HepG2 (cell line): Measurements from ENCODE around the gene RAB14. TPM values are rescaled to one million over a fixed set of nuclear protein-coding genes. Genes with fewer than 3 reads are reported as not detected.

Experiments used
- ELF4 ChIP-seq: sonication (generic); formaldehyde crosslinking; IDR thresholded peaks from 2 replicates; pipeline ENCODE4 v1.5.0; 2020; ENCODE audit warnings: missing genetic modification reagents, mild to moderate bottlenecking, moderate library complexity, borderline replicate concordance
- KLF13 ChIP-seq: sonication (generic); formaldehyde crosslinking; IDR thresholded peaks from 2 replicates; pipeline ENCODE4 v1.4.0; 2020; ENCODE audit warnings: mild to moderate bottlenecking, missing genetic modification reagents
- ONECUT2 ChIP-seq: sonication (generic); formaldehyde crosslinking; IDR thresholded peaks from 2 replicates; pipeline ENCODE4 v1.4.0; 2020; ENCODE audit warnings: missing genetic modification reagents
- PRPF4 ChIP-seq: fragments of 200-400 bp; formaldehyde crosslinking; IDR thresholded peaks from 2 replicates; pipeline ENCODE4 v1.6.1; 2016; ENCODE audit warnings: low read length, low read depth; ENCODE audit not compliant: poor library complexity, severe bottlenecking
- SUZ12 ChIP-seq: fragments of 150-350 bp; IDR thresholded peaks from 2 replicates; pipeline ENCODE4 v1.6.1; 2014; ENCODE audit warnings: low read depth, low read length
- ZBED4 ChIP-seq: sonication (generic); formaldehyde crosslinking; IDR thresholded peaks from 2 replicates; pipeline ENCODE4 v1.4.0; 2020; ENCODE audit warnings: missing genetic modification reagents, borderline replicate concordance
- ZNF121 ChIP-seq: sonication (generic); formaldehyde crosslinking; IDR thresholded peaks from 2 replicates; pipeline ENCODE4 v1.5.0; 2020; ENCODE audit warnings: mild to moderate bottlenecking, missing genetic modification reagents
- ZNF160 ChIP-seq: sonication (generic); formaldehyde crosslinking; IDR thresholded peaks from 2 replicates; pipeline ENCODE4 v1.8.0; 2022; ENCODE audit warnings: mild to moderate bottlenecking, inconsistent platforms, missing genetic modification reagents
- ZNF407 ChIP-seq: sonication (generic); formaldehyde crosslinking; IDR thresholded peaks from one replicate; pipeline ENCODE4 v1.5.1; 2020; ENCODE audit warnings: mild to moderate bottlenecking, missing genetic modification reagents; ENCODE audit errors: not compliant biosample characterization
- ZNF431 ChIP-seq: sonication (generic); formaldehyde crosslinking; IDR thresholded peaks from 2 replicates; pipeline ENCODE4 v1.9.0; 2022; ENCODE audit warnings: missing genetic modification reagents, low read depth, mild to moderate bottlenecking, borderline replicate concordance
- polyA plus RNA-seq, 8 experiments: library from polyadenylated mRNA; depleted of rRNA in 3 of 8; stranded (reverse) in 7 of 8; unstranded in 1 of 8; fragments of >200 nt; fragmentation: Illumina TruSeq in 4 of 8; extraction: Trizol in 4 of 8; gene quantifications; 2 replicates each; pipeline versions ENCODE4 v1.2.1 to v1.2.3, GENCODE V29; 2011 to 2016; ENCODE audit warnings: low read depth in 4 of 8, missing spikeins in 1 of 8, mixed read lengths in 1 of 8; ENCODE audit not compliant: insufficient read depth in 1 of 8
- total RNA-seq, 5 experiments: library from RNA; depleted of rRNA; stranded (reverse); fragments of >200 nt; fragmentation: Illumina TruSeq; extraction: Trizol; gene quantifications; 2 replicates each; pipeline ENCODE4 v1.2.3, GENCODE V29; 2016; ENCODE audit warnings: low read depth in 1 of 5

RAB14 gene
- total and polyA plus RNA-seq, 2 of the 13 experiments (the other 11 are each of a cell fraction or from before 2014, with no cell fraction given): 17.4 to 19.3 TPM

DNA sequence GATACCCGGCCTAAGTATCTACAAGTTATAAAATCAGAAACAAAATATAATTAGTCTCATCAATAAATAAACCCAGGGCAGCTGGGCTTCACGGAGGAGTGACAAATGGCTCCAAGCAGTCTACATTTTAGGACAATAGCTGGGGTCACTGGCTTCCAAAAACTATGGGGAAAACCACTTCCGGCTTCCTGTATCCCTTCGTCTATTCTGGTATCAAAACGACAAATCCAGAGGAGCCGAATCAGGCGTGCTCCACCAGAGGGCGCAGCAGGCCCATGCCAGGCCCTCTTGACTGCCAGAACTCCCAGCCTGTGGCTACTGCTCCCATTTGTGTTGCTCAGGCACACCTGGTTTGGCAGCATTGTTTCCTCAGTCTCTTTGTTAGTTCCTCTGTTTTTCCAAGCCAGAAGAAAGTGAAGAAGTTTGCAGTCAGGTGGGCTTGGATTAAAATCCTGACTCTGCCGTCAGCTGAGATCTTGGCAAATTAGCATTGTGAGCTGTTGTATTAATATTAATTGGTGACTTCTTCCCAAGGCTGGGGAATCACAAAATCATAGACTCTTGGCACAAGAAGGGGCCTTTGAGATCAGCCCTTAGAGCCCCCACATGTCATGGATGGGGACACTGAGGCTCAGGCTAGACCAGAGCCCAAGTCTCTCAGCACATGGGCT lies 11.6 kb upstream of the RAB14 start (continued):
- TF ChIP-seq ZNF407 (CRISPR knock-in tag): no peak
- 0 out of 2 replicates have a peak, but pooled peaks have one; percentile 62 for TF ChIP-seq ELF4 (CRISPR knock-in tag)
- no peak for TF ChIP-seq ONECUT2
- no peak for TF ChIP-seq ZNF431 (CRISPR knock-in tag)
- TF ChIP-seq KLF13 (CRISPR knock-in tag): no peak
- no peak for TF ChIP-seq SUZ12
- TF ChIP-seq PRPF4: no peak
- TF ChIP-seq ZNF160 (CRISPR knock-in tag): no peak
- no peak for TF ChIP-seq ZNF121 (CRISPR knock-in tag)
- TF ChIP-seq ZBED4: no peak
